HG03575 (cell line): ENCODE measurements around the gene NLRP10.
"Not testable (repeated sequence)": the region's sequence is repeated elsewhere in the genome, so short reads cannot be mapped to it uniquely, and the experiment has no call there.

Experiments
- ATAC-seq: cut with Tn5 transposase; IDR thresholded peaks from one replicate; pipeline ENCODE4 v1.9.1; 2021; ENCODE audit not compliant: unreplicated experiment, insufficient number of reproducible peaks, low FRiP score; ENCODE audit errors: extremely low read depth

NLRP10 gene, protein sequence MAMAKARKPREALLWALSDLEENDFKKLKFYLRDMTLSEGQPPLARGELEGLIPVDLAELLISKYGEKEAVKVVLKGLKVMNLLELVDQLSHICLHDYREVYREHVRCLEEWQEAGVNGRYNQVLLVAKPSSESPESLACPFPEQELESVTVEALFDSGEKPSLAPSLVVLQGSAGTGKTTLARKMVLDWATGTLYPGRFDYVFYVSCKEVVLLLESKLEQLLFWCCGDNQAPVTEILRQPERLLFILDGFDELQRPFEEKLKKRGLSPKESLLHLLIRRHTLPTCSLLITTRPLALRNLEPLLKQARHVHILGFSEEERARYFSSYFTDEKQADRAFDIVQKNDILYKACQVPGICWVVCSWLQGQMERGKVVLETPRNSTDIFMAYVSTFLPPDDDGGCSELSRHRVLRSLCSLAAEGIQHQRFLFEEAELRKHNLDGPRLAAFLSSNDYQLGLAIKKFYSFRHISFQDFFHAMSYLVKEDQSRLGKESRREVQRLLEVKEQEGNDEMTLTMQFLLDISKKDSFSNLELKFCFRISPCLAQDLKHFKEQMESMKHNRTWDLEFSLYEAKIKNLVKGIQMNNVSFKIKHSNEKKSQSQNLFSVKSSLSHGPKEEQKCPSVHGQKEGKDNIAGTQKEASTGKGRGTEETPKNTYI

DNA sequence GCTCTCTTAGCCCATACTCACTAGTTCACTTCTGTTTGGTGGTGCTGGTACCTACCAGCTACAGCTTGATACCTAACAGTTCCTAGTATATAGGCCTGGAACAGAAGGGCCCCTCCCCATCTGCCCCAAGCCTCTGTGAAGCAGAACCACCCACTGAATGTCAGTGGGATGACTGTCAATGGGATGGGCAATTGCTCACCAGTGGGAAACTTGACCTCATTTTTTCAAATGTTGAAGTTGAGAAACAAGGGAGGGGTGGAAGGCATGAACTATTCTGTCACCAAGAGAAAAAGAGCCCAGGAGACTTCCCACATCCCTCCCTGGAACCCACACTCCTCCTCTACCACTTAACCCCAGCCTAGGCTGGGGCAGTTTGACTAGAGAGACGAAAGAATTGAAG lies at the start of gene NLRP10:
Gene NLRP10, minus strand, starts transcription at position 62 of the 400 bp plus-strand sequence. CDS start 1,952 bp downstream, outside the sequence.
- no peak for ATAC-seq

DNA sequence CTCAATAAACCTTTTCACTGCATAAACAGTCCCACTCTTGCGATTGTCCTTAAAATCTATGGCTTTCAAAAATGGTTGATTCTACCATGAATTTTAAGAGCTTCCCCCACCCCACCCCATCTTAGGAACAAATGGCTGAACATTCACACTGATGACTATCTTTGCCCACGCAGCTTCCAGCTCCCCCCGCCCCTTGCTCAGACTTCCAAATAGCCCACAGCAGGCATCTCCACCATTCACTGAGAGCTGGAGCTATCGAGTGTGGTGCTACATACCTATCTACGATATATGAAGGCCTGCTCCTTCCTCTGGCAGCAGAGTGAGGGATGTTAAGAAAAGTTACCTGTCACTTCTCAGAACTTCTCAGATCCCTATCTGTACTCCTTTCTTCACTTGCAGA lies 48.6 kb upstream of the NLRP10 start:
- ATAC-seq, result no peak

DNA sequence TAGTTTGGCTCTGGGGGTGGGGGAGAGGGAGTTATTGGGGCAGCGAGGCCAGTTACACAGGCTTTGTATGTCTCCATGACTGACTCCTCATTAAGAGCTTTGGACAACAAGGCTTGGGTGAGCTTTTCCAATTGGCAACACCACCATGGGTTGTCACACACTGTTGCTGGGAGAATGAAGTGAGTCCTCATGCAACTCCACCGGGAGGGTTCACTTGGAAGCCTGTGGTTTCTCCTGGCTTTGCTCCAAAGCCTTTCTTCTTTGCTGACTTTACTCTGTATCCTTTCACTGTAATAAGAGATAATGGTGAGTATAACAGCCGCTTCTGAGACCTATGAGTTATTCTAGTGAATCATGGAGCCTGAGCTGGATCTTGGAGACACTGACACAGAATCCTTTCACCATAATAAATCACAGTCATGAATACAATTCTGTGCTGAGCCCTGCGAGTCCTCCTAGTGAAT lies 46.8 kb upstream of the NLRP10 start:
- ATAC-seq, result no peak

DNA sequence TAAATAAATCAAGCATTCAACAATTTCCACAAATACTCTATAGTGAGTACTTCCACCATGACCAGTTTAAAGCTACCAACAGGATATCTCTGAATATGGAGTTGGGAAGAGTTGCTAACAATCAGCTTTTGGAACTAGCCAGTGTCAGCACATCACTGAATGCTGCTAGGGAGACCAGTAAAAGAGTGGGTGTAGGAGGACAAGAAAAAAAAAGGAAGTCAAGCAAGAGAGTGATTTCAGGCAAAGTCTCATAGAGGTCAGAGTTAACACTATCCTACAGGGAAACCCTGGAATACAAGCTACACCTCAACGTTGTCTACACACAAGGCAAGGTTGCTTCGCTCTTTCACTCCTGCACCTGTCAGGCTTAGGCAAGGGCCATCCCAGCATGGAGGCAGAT lies 46.1 kb upstream of the NLRP10 start:
- ATAC-seq, result no peak

DNA sequence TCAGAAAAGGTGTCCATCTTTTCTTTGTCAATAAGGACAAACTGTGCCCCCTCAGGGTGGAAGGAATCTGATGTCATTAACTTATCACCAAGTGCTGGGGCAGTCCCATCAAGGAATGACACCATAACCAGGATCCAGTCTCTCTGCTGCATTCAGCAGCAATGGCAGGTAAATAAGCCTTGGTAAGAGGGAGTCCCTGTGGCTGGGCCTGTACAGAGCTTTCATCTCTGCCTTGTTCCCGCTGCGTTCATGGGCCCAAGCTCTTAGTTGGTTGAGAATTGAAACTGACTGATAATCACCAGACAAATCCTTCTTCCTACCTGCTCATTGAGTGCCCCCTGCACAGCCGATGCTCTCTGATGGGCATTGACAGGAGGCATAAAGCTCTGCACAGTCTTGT lies 44.6 kb upstream of the NLRP10 start:
- no peak for ATAC-seq

DNA sequence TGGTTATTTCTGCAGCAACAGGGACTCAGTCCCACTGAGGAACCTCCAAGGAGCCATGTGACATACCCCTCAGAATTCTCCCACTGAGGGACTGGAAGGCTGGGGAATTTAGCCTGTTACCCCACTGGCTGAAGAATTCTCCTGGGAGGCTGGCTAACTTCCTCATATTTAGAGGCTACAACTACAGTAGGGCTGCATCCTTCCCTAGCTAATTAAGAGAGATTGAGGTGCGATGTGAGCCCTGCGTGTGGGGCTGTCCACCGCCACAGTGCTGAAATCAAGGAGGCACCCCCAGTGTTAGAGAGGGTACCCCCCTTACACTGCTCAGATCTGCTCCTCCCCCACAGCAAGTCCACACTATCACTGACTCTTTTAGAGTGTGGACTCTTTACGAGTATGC lies 43.0 kb upstream of the NLRP10 start:
- ATAC-seq, result no peak

DNA sequence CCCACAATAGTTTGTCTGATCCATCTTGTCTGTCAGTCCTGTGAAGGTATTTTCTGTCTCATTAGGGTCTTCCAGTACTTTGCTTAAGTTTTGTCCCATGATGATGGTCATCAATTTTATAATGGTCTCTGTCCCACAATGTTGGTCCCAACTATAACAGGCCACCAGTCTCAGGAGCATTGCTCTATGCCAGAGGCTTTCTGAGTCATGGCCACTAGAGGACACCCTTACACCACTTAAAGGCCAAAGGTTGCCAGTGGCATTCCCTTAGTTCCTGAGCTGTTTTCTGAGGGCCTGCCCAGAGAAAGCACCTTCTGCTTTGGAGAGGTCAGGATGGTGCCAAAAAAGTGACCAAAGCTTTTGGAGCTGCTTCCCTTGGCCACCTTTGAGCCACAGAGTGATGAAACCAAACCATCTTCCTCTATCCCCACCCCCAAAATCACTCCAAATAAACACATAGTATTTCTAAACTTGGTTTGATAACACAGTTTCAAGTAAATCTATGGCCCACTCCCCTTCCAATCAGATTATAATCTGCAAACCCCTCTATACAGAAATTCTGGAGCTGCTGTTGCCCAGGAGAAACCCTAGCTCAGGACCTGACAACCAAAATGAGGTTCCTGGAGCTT lies 41.2 kb upstream of the NLRP10 start:
- no peak for ATAC-seq

DNA sequence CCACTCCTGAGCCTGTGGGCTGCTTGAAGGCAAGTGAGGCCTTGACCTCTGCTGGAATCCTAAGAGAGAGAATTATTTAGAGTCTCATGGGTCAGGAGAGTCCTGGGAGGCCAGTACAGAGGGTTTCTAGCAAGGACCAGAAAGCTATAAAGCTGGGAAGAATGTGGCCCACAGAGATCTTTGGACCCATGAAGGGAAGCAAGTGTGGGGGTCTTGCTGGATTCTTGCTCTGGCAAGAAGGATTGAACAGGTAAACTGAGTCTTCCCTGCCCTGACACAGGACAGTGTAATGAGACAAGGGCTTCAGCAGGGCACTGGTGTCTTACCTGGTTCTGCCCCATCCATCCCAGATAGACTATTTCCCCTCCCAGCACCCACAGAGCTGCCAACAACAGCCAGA lies 40.3 kb upstream of the NLRP10 start:
- ATAC-seq, result no peak

DNA sequence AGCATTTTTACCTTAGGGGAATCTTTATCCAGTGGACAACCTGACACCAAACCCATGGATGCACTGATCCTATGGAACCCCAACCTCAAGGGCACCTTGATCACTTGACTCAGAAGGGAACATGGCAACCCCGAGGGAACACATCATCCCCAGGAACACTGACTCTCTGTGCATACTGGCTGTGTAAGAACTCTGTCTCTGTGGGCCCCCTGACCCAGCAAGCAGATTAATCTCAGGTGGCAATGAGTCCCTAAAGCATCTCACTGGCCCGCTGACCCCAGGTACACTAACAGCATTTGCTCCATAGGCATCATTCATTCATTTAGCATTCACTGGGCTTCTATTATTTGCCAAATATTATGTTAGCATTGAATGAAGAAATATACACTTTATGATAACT lies 38.8 kb upstream of the NLRP10 start:
- no peak for ATAC-seq

DNA sequence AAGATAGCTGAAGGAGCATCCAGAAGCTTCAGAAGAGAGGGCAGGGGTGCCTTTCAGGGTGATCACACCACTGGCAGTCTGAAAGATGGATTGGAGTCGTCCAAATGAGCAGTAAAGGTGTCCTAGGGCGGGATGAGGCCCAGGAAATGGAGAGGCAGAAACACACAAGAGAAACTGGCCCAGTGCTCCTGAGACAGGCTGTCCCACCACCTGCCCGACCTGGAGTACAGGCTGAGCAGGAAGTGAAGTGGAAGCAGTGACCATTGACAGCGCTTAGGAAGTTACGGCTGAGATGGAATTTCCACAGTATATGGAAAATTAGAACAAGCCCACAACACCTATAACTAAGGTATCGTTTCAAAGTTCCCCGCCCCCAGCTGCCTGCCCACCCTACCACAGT lies 37.9 kb upstream of the NLRP10 start:
- ATAC-seq, result no peak

DNA sequence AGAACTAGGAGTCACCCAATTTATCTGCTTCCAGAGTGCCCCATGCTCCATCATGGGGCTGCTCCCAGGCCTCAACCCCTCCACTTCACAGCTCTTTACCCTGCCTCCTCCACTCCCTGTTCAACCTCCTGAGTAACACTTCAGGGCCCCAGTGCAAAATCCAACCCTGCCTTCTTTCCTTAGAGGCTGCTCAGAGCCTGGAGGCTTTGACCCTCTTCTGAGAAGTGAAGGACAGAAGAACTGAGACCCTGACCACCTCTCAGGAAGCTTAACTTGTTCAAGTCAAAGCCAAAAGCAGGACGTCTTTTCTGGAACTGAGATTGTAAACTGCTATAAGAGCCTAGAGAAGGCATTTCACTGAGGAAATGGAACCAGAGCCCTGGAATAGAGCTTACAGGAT lies 37.4 kb upstream of the NLRP10 start:
- no peak for ATAC-seq

DNA sequence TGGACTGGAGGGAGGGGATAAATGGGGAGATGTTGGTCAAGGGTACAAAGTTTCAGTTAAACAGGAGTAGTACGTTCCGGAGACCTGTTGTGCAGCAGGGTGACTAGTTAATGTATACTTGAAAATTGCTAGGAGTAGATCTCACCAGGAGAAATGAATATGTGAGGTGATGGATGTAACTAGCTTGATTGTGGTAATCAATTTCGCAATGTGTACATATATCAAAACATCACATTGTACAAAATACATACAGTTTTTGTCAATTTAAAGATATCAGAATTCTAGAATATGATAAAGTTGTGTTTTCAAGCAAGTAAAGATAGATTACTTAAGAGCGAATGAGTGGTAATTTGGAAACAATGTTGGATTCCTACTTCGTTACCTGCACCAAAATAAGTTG lies 35.1 kb upstream of the NLRP10 start:
- no peak for ATAC-seq

DNA sequence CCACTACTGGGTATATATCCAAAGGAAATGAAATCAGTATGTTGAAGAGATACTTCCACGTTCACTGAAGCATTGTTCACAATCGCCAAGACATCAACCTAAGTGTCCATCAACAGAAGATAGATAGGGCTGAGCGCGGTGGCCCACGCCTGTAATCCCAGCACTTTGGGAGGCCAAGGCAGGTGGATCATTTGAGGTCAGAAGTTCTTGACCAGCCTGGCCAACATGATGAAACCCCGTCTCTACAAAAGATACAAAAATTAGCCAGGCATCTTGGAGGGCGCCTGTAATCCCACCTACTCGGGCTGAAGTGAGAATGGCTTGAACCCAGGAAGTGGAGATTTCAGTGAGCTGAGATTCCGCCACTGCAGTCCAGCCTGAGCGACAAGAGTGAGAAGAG lies 34.5 kb upstream of the NLRP10 start:
- no peak for ATAC-seq

DNA sequence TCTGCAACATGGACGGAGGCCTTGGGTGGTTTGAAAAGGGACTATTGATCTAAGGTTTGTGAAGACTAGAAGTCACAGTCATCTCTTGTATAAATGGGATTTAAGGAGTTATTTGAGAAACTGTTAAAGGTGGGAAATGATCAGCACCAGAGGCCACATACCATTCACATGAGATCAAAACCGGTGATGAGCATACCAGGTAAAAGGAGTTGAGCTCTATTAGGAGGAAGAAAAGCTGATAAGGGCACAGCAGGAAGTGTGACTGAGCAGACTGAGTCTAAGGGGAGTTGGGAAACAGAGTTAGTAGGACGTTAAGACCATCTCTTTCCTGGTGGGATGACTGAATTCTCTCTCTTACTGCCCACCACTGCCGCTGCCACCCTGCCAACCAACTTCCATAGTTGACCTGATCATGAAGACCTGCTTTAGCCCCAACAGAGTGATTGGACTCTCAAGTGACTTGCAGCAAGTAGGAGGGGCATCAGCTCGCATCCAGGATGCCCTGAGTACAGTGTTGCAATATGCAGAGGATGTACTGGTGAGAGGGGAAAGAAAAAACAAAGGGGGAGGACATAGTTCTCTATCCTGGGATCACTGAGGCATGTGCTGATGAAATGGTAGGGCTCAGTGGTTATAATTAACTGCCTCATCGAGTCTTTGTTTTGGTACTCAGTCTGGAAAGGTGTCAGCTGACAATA lies 29.5 kb upstream of the NLRP10 start:
- ATAC-seq, result no peak

DNA sequence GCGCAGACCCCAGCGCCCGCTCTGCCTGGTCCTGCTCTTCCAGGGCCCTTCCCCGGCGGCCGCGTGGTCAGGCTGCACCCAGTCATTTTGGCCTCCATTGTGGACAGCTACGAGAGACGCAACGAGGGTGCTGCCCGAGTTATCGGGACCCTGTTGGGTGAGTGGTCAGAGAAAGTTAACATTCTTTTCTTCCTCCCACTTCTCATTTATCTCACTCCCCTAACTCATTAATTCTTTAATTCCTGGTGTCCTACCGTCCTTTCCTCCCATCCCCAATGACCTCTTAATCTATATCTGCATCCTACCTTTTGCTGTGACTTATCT lies 22.3 kb upstream of the NLRP10 start:
- not testable (repeated sequence) for ATAC-seq

DNA sequence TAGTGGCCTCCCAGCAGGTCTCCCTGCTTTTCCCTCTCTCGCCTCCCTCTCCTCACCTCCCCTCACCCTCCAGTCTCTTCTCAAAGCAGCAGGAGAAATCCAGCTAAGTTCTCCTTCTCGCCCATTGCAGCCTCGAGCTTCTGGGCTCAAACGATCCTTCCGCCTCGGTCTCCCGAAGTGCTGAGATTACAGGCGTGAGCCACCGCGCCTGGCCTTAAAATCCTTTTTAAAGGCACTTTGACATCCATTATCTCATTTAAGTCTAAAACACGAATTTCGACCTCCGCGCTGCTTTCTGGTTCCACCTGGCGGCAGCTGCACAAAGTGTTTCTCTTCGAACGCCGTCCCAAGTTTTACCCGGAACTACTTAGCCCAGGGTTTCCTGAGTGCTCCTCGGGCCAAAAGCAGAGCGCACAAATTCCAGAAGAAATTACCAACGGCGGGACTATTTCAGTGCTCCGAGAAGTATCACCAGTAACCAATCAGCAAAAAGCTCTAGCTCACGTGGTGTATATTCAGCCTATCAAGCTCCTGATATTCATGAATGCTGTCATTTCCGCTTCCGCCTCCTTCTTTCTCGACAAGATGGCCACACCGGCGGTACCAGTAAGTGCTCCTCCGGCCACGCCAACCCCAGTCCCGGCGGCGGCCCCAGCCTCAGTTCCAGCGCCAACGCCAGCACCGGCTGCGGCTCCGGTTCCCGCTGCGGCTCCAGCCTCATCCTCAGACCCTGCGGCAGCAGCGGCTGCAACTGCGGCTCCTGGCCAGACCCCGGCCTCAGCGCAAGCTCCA lies 21.7 kb upstream of the NLRP10 start, which contains the start of gene EIF3F:
Gene EIF3F, plus strand, starts transcription at position 570 of the 792 bp plus-strand sequence. Its CDS starts 16 bp downstream, at position 586.
- ATAC-seq, result peak; percentile 89

DNA sequence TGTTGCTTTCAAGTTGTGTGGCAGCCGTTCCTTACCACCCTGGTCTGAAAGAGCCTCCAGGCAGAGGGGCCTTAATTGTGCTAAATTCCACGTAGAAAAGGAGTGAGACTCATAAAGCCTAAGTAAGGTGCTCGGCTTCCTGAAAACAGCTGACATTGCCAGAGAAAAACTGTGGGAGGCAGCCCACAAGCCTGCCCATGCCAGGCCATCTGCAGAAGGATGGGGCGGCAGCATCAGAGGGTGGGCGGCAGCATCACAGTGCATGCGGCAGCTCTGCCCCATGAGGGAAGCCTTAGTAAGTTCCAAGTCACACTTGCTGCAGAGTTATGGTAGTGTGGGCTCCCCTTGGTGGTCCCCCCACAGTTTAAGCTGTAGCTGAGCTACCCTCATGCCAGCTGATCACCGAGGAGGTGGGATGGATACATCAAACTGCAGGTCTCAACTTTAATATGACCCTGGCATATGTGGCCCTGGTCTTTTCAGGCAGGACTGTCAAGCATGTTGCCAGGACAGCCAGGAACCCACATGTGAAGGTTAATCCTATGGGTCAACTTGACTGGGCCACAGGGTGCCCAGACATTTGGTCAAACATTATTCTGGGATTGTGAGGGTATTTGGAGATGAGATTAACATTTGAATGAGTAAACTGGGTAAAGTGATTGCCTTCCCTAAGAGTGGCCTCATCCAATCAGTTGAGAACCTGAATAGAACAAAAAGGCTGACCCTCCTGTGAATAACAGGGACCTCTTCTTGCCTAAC lies 18.8 kb upstream of the NLRP10 start:
- no peak for ATAC-seq

DNA sequence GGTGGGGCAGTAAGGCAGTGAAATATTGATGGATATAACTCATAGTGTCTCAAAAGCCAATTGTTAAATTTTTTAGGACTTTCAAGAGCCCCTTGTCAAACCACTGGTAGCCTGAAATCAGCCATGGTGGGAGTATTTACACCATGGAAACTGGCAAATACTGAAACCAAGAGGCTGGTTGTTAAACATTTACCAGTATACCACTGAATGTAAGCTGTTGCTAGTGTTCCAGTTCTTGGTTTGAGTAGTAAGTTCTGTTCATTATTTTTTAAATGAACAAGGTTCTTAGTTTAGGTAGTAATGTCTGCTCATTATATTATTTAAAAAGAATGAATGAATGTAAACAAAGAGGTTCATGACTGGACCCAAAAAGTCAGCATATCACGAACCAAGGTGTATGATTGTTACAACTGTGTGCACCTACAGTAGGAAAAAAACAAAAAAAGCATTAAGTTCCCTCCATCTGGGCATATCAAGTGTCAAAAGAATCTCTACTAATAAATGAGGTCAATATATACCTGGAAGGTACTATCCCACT lies 17.4 kb upstream of the NLRP10 start:
- ATAC-seq, result peak; percentile 23
